B cell (primary cell): ENCODE results near the gene SPATA12.

Experiments used
- EZH2 ChIP-seq: IDR thresholded peaks from 2 replicates; pipeline ENCODE4 v1.6.1; 2012; ENCODE audit warnings: borderline replicate concordance, low read depth, mild to moderate bottlenecking, moderate library complexity, low read length; ENCODE audit not compliant: insufficient read depth, poor library complexity, severe bottlenecking
- TF ChIP-seq, protein P1 (sequence below): fragments of 200-600 bp; IDR thresholded peaks from one replicate; pipeline ENCODE4 v1.8.0; 2022; ENCODE audit warnings: antibody characterized with exemption, mild to moderate bottlenecking

DNA sequence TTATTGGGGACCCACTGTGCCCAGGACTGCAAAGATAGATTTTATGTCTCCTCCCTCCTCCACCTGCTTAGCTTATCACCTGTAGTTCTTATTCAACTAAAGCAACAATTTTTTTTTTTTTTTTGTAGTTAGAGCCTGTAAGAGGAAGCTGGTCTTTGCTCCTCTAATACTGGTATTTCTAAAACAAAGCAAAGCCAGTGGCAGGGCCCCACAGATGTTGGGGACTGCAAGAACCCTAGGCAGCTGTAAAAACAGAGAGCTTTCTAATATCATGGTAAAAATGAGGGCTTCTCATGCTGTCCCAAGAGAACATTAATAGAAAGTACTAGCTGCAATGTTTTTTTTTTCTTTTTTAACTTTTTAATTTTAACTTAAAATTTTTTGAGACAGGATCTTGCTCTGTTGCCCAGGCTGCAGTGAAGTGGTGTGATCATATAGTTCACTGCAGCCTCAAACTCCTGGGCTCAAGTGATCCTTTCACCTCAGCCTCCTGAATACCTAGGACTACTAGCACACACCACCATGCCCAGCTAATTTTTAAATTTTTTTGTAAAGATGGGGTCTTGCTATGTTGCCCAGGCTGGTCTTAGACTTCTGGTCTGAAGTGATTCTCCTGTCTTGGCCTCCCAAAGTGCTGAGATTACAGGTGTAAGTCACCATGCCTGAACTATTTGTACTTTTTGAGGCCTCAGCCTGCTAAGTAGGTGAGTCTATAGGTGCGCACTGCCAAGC is 27.1 kb downstream of the SPATA12 start:
- TF ChIP-seq, protein P1, sequence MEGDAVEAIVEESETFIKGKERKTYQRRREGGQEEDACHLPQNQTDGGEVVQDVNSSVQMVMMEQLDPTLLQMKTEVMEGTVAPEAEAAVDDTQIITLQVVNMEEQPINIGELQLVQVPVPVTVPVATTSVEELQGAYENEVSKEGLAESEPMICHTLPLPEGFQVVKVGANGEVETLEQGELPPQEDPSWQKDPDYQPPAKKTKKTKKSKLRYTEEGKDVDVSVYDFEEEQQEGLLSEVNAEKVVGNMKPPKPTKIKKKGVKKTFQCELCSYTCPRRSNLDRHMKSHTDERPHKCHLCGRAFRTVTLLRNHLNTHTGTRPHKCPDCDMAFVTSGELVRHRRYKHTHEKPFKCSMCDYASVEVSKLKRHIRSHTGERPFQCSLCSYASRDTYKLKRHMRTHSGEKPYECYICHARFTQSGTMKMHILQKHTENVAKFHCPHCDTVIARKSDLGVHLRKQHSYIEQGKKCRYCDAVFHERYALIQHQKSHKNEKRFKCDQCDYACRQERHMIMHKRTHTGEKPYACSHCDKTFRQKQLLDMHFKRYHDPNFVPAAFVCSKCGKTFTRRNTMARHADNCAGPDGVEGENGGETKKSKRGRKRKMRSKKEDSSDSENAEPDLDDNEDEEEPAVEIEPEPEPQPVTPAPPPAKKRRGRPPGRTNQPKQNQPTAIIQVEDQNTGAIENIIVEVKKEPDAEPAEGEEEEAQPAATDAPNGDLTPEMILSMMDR, result no peak
- no peak for TF ChIP-seq EZH2
